Measurements from ENCODE around the gene IRGC.
"Not testable (repeated sequence)": the region's sequence is repeated elsewhere in the genome, so short reads cannot be mapped to it uniquely, and the experiment has no call there.

Gene IRGC

DNA sequence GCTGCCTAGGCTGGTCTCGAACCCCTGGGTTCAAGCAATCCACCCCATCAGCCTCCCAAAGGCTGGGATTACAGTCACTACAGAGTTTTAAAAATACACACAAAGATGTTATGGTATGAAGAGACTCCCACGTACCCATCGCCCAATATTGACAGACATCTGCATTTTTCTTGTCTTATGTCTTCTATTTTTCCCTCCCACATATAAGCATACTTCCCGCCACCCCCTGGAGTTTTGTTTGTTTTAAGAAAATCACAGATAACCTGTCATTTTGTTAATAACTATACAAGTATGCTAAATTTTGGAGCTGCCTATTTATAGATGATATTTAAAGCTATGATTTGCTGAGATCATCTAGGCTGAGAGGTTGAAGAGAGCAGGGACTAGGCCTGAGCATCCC is 45.1 kb downstream of the IRGC start:
- no peaks in the 10 kb centered on the region for H3K27me3 ChIP-seq (ENCODE audit: control insufficient read depth in 1 of 2, insufficient read depth in 1 of 2, low read length in 2 of 2)
- no peak overlapping the region for H2BK5ac ChIP-seq (ENCODE audit: low read depth, low read length, poor library complexity, severe bottlenecking)
- no peak overlapping the region for H2AFZ ChIP-seq (ENCODE audit: low read depth, low read length)
- peaks cover 0 to 3% of the 10 kb centered on the region in 2 experiments for H3K36me3 ChIP-seq (ENCODE audit: control insufficient read depth in 1 of 2, insufficient read depth in 2 of 2, low read depth in 1 of 2, low read length in 2 of 2)
- no peak for DNase-seq
- H3K4ac ChIP-seq (ENCODE audit: low read depth in 1 of 2, low read length in 2 of 2) = no peak overlapping the region
- H2AK5ac ChIP-seq (ENCODE audit: low read length, severe bottlenecking) = no peak overlapping the region
- H3K4me1 ChIP-seq (ENCODE audit: control insufficient read depth, insufficient read depth, low read depth, low read length) = peaks cover 17% of the 10 kb centered on the region
- no peak overlapping the region for H2BK15ac ChIP-seq (ENCODE audit: low read depth, poor library complexity, severe bottlenecking)
- H3K4me2 ChIP-seq (ENCODE audit: low read length, poor library complexity, severe bottlenecking) = no peak overlapping the region
- no peak overlapping the region for H3K14ac ChIP-seq (ENCODE audit: low read length in 2 of 2)
- no peak overlapping the region for H2BK12ac ChIP-seq (ENCODE audit: low read length in 2 of 2)
- no peaks in the 10 kb centered on the region for H3K79me1 ChIP-seq (replicated peaks; ENCODE audit: low read length, poor library complexity, severe bottlenecking)
- H4K91ac ChIP-seq (ENCODE audit: low read length) = no peak overlapping the region
- H3K9me3 ChIP-seq (ENCODE audit: control insufficient read depth, low read length) = no peaks in the 10 kb centered on the region
- 80% methylated on average over 1 of the region's 4 CpGs for WGBS
- H3K9ac ChIP-seq (ENCODE audit: low read length) = no peak overlapping the region
- no peak overlapping the region for H3K18ac ChIP-seq (ENCODE audit: low read depth in 1 of 2, low read length in 2 of 2)
- no peak overlapping the region for H3K23ac ChIP-seq (ENCODE audit: low read length in 2 of 2)
- H3K4me3 ChIP-seq (ENCODE audit: insufficient read depth in 1 of 2, low read depth in 1 of 2, low read length in 2 of 2) = no peak overlapping the region
- H2BK120ac ChIP-seq (ENCODE audit: low read depth, low read length) = no peak overlapping the region
- H3K27ac ChIP-seq (ENCODE audit: low read length, poor library complexity, severe bottlenecking) = no peak overlapping the region
- H4K8ac ChIP-seq (ENCODE audit: low read length) = no peak overlapping the region

GRCh38 chr19:43762814-43763213 is 46.9 kb downstream of the IRGC start:
- Histone ChIP-seq H3K4me3 (ENCODE audit: insufficient read depth in 1 of 2, low read depth in 1 of 2, low read length in 2 of 2) (no peak overlapping the region), H2BK120ac (ENCODE audit: low read depth, low read length) (no peak overlapping the region), H3K4me1 (ENCODE audit: control insufficient read depth, insufficient read depth, low read depth, low read length) (peaks cover 18% of the 10 kb centered on the region), H3K36me3 (ENCODE audit: control insufficient read depth in 1 of 2, insufficient read depth in 2 of 2, low read depth in 1 of 2, low read length in 2 of 2) (peaks cover 0 to 18% of the 10 kb centered on the region in 2 experiments), H3K27me3 (ENCODE audit: control insufficient read depth in 1 of 2, insufficient read depth in 1 of 2, low read length in 2 of 2) (no peaks in the 10 kb centered on the region), H2AFZ (ENCODE audit: low read depth, low read length) (no peak overlapping the region), H4K8ac (ENCODE audit: low read length) (peak overlapping the region; percentile 19), H3K4ac (ENCODE audit: low read depth in 1 of 2, low read length in 2 of 2) (no peak overlapping the region), H2AK5ac (ENCODE audit: low read length, severe bottlenecking) (peak overlapping the region; percentile 27), H3K27ac (ENCODE audit: low read length, poor library complexity, severe bottlenecking) (no peak overlapping the region), H2BK5ac (ENCODE audit: low read depth, low read length, poor library complexity, severe bottlenecking) (no peak overlapping the region), H3K9me3 (ENCODE audit: control insufficient read depth, low read length) (no peaks in the 10 kb centered on the region), H4K91ac (ENCODE audit: low read length) (peak overlapping the region; percentile 49), H3K18ac (ENCODE audit: low read depth in 1 of 2, low read length in 2 of 2) (peak overlapping the region in 1 of 2 experiments; percentile 4), H3K14ac (ENCODE audit: low read length in 2 of 2) (no peak overlapping the region), H2BK12ac (ENCODE audit: low read length in 2 of 2) (peak overlapping the region; percentile 29 to 56), H3K79me1 (replicated peaks; ENCODE audit: low read length, poor library complexity, severe bottlenecking) (no peaks in the 10 kb centered on the region), H2BK15ac (ENCODE audit: low read depth, poor library complexity, severe bottlenecking) (no peak overlapping the region), H3K4me2 (ENCODE audit: low read length, poor library complexity, severe bottlenecking) (no peak overlapping the region), H3K23ac (ENCODE audit: low read length in 2 of 2) (no peak overlapping the region), H3K9ac (ENCODE audit: low read length) (no peak overlapping the region)
- no peak for DNase-seq
- WGBS = 90% methylated on average over 3 of the region's 3 CpGs

- Histone ChIP-seq H3K27ac (ENCODE audit: low read length, poor library complexity, severe bottlenecking) (no peak overlapping the region), H2AFZ (ENCODE audit: low read depth, low read length) (no peak overlapping the region)
- no peak for DNase-seq
Observed at GRCh38 chr19:43763473-43763939, 47.6 kb downstream of the IRGC start.

GRCh38 chr19:43764684-43765083 is 48.8 kb downstream of the IRGC start:
- H3K14ac ChIP-seq (ENCODE audit: low read length in 2 of 2) = peak overlapping the region in 1 of 2 experiments; percentile 13
- peak overlapping the region; percentile 71 for H4K91ac ChIP-seq (ENCODE audit: low read length)
- H3K4ac ChIP-seq (ENCODE audit: low read depth in 1 of 2, low read length in 2 of 2) = peak overlapping the region in 1 of 2 experiments; percentile 9
- not testable (repeated sequence) for DNase-seq; H2BK15ac ChIP-seq (ENCODE audit: low read depth, poor library complexity, severe bottlenecking); H3K4me3 ChIP-seq (ENCODE audit: insufficient read depth in 1 of 2, low read depth in 1 of 2, low read length in 2 of 2); H3K9me3 ChIP-seq (ENCODE audit: control insufficient read depth, low read length); H3K79me1 ChIP-seq (replicated peaks; ENCODE audit: low read length, poor library complexity, severe bottlenecking); H3K4me2 ChIP-seq (ENCODE audit: low read length, poor library complexity, severe bottlenecking); H3K27me3 ChIP-seq (ENCODE audit: control insufficient read depth in 1 of 2, insufficient read depth in 1 of 2, low read length in 2 of 2); H2AFZ ChIP-seq (ENCODE audit: low read depth, low read length)
- peak overlapping the region; percentile 55 for H2BK120ac ChIP-seq (ENCODE audit: low read depth, low read length)
- H3K36me3 ChIP-seq (ENCODE audit: control insufficient read depth in 1 of 2, insufficient read depth in 2 of 2, low read depth in 1 of 2, low read length in 2 of 2) = peaks cover 4 to 36% of the 10 kb centered on the region in 2 experiments
- H2AK5ac ChIP-seq (ENCODE audit: low read length, severe bottlenecking) = peak overlapping the region; percentile 68
- peak overlapping the region; percentile 83 for H4K8ac ChIP-seq (ENCODE audit: low read length)
- H3K27ac ChIP-seq (ENCODE audit: low read length, poor library complexity, severe bottlenecking) = peak overlapping the region; percentile 87
- H3K18ac ChIP-seq (ENCODE audit: low read depth in 1 of 2, low read length in 2 of 2) = peak overlapping the region; percentile 61 to 78
- H2BK5ac ChIP-seq (ENCODE audit: low read depth, low read length, poor library complexity, severe bottlenecking) = peak overlapping the region; percentile 35
- H3K9ac ChIP-seq (ENCODE audit: low read length) = peak overlapping the region; percentile 65
- H2BK12ac ChIP-seq (ENCODE audit: low read length in 2 of 2) = peak overlapping the region; percentile 59 to 75
- WGBS = 74% methylated on average over 8 of the region's 8 CpGs
- H3K4me1 ChIP-seq (ENCODE audit: control insufficient read depth, insufficient read depth, low read depth, low read length) = peaks cover 17% of the 10 kb centered on the region
- H3K23ac ChIP-seq (ENCODE audit: low read length in 2 of 2) = peak overlapping the region in 1 of 2 experiments; percentile 34

More at GRCh38 chr19:43763473-43763939, 47.6 kb downstream of the IRGC start:
- peak overlapping the region; percentile 54 for H3K9ac ChIP-seq (ENCODE audit: low read length)
- peak overlapping the region; percentile 98 for H2BK15ac ChIP-seq (ENCODE audit: low read depth, poor library complexity, severe bottlenecking)
- H4K91ac ChIP-seq (ENCODE audit: low read length) = no peak overlapping the region
- no peak overlapping the region for H3K14ac ChIP-seq (ENCODE audit: low read length in 2 of 2)
- no peak overlapping the region for H3K4me3 ChIP-seq (ENCODE audit: insufficient read depth in 1 of 2, low read depth in 1 of 2, low read length in 2 of 2)
- H3K79me1 ChIP-seq (replicated peaks; ENCODE audit: low read length, poor library complexity, severe bottlenecking) = no peaks in the 10 kb centered on the region
- H3K23ac ChIP-seq (ENCODE audit: low read length in 2 of 2) = no peak overlapping the region
- H3K4me2 ChIP-seq (ENCODE audit: low read length, poor library complexity, severe bottlenecking) = no peak overlapping the region
- peak overlapping the region; percentile 62 for H4K8ac ChIP-seq (ENCODE audit: low read length)
- H2BK5ac ChIP-seq (ENCODE audit: low read depth, low read length, poor library complexity, severe bottlenecking) = no peak overlapping the region
- no peaks in the 10 kb centered on the region for H3K9me3 ChIP-seq (ENCODE audit: control insufficient read depth, low read length)
- H2BK12ac ChIP-seq (ENCODE audit: low read length in 2 of 2) = peak overlapping the region; percentile 62 to 79
- peak overlapping the region; percentile 71 for H2AK5ac ChIP-seq (ENCODE audit: low read length, severe bottlenecking)
- H2BK120ac ChIP-seq (ENCODE audit: low read depth, low read length) = peak overlapping the region; percentile 64
- H3K36me3 ChIP-seq (ENCODE audit: control insufficient read depth in 1 of 2, insufficient read depth in 2 of 2, low read depth in 1 of 2, low read length in 2 of 2) = peaks cover 0 to 25% of the 10 kb centered on the region in 2 experiments
- no peak overlapping the region for H3K4ac ChIP-seq (ENCODE audit: low read depth in 1 of 2, low read length in 2 of 2)
- peaks cover 20% of the 10 kb centered on the region for H3K4me1 ChIP-seq (ENCODE audit: control insufficient read depth, insufficient read depth, low read depth, low read length)
- WGBS = 89% methylated on average over 1 of the region's 3 CpGs
- peak overlapping the region; percentile 70 to 81 for H3K18ac ChIP-seq (ENCODE audit: low read depth in 1 of 2, low read length in 2 of 2)
- no peaks in the 10 kb centered on the region for H3K27me3 ChIP-seq (ENCODE audit: control insufficient read depth in 1 of 2, insufficient read depth in 1 of 2, low read length in 2 of 2)

All from mesenchymal stem cell (in vitro differentiated cells and primary cell).